HepG2 (cell line): Measurements from ENCODE around the gene ZNF189. TPM values are rescaled to one million over a fixed set of nuclear protein-coding genes. Genes with fewer than 3 reads are reported as not detected.

Experiments
- AGO2 ChIP-seq: fragments of 200-400 bp; formaldehyde crosslinking; optimal IDR thresholded peaks from 2 replicates; pipeline ENCODE3; 2017; ENCODE audit warnings: mild to moderate bottlenecking, low read depth, low read length, moderate library complexity
- ARNT2 ChIP-seq: sonication (generic); formaldehyde crosslinking; IDR thresholded peaks from 2 replicates; pipeline ENCODE4 v1.8.0; 2022; ENCODE audit warnings: mild to moderate bottlenecking, low read depth, missing genetic modification reagents, moderate library complexity
- ARNTL ChIP-seq: sonication (generic); formaldehyde crosslinking; IDR thresholded peaks from 2 replicates; pipeline ENCODE4 v1.4.0; 2020; ENCODE audit warnings: mild to moderate bottlenecking, missing genetic modification reagents
- CREB1 ChIP-seq, 2 experiments: fragments of 450-650 bp in 1 of 2; IDR thresholded peaks; 2 replicates each; pipeline ENCODE4 v1.6.1; 2016 to 2017; ENCODE audit warnings: control low read depth in 1 of 2, mild to moderate bottlenecking in 1 of 2, missing compliant biosample characterization in 1 of 2, missing genetic modification characterization in 1 of 2
- CREM ChIP-seq, 2 experiments: sonication (generic) in 1 of 2; formaldehyde crosslinking in 1 of 2; IDR thresholded peaks; 2 replicates each; pipeline versions ENCODE4 v1.4.0 to v1.6.1; 2016 to 2020; ENCODE audit warnings: antibody characterized with exemption in 1 of 2, mild to moderate bottlenecking in 1 of 2, missing genetic modification reagents in 1 of 2
- EP300 ChIP-seq, 3 experiments: sonication (generic) in 1 of 3; formaldehyde crosslinking in 1 of 3; IDR thresholded peaks; 2 replicates each; pipeline versions ENCODE4 v1.5.1 to v1.6.1; 2011 to 2020; ENCODE audit warnings: low read depth in 2 of 3, low read length in 2 of 3, borderline replicate concordance in 1 of 3, improper control_type of control experiment in 1 of 3, mild to moderate bottlenecking in 1 of 3, missing genetic modification reagents in 1 of 3, moderate library complexity in 1 of 3
- ERF ChIP-seq: IDR thresholded peaks from 2 replicates; pipeline ENCODE4 v1.6.1; 2018; ENCODE audit warnings: missing biosample characterization, missing genetic modification reagents
- FOSL2 ChIP-seq: sonication (generic); formaldehyde crosslinking; IDR thresholded peaks from 2 replicates; pipeline ENCODE4 v1.4.0; 2020; ENCODE audit warnings: missing genetic modification reagents
- FOXJ3 ChIP-seq: sonication (generic); formaldehyde crosslinking; IDR thresholded peaks from 2 replicates; pipeline ENCODE4 v1.4.0; 2020; ENCODE audit warnings: missing genetic modification reagents, mild to moderate bottlenecking, borderline replicate concordance
- FOXP1 ChIP-seq, 2 experiments: fragments of 450-650 bp in 1 of 2; IDR thresholded peaks; 2 replicates each; pipeline ENCODE4 v1.6.1; 2017 to 2018; ENCODE audit warnings: antibody characterized with exemption in 1 of 2
- HDAC1 ChIP-seq: sonication (generic); formaldehyde crosslinking; IDR thresholded peaks from 2 replicates; pipeline ENCODE4 v1.5.1; 2020; ENCODE audit warnings: mild to moderate bottlenecking, missing genetic modification reagents
- HNF4G ChIP-seq, 2 experiments: sonication (generic) in 1 of 2; formaldehyde crosslinking in 1 of 2; IDR thresholded peaks; 2 replicates each; pipeline versions ENCODE4 v1.4.0 to v1.6.1; 2011 to 2020; ENCODE audit warnings: borderline replicate concordance in 2 of 2, low read depth in 2 of 2, mild to moderate bottlenecking in 2 of 2, low read length in 1 of 2, missing genetic modification reagents in 1 of 2, moderate library complexity in 1 of 2
- ISL2 ChIP-seq: sonication (generic); formaldehyde crosslinking; IDR thresholded peaks from 2 replicates; pipeline ENCODE4 v1.5.0; 2020; ENCODE audit warnings: missing genetic modification reagents
- KLF13 ChIP-seq: sonication (generic); formaldehyde crosslinking; IDR thresholded peaks from 2 replicates; pipeline ENCODE4 v1.4.0; 2020; ENCODE audit warnings: mild to moderate bottlenecking, missing genetic modification reagents
- NCOA2 ChIP-seq: sonication (generic); formaldehyde crosslinking; IDR thresholded peaks from 2 replicates; pipeline ENCODE4 v1.8.0; 2022; ENCODE audit warnings: inconsistent platforms
- NFKBIZ ChIP-seq: IDR thresholded peaks from 2 replicates; pipeline ENCODE4 v1.6.1; 2018; ENCODE audit warnings: missing genetic modification reagents, missing compliant biosample characterization
- NR2F6 ChIP-seq, 2 experiments: IDR thresholded peaks; 2 replicates each; pipeline ENCODE4 v1.6.1; 2016; ENCODE audit warnings: antibody characterized with exemption in 1 of 2, mild to moderate bottlenecking in 1 of 2
- SMC3 ChIP-seq: IDR thresholded peaks from 2 replicates; pipeline ENCODE4 v1.6.1; 2011; ENCODE audit warnings: low read length, improper control_type of control experiment
- SOX5 ChIP-seq: IDR thresholded peaks from 2 replicates; pipeline ENCODE4 v1.6.1; 2016; ENCODE audit warnings: borderline replicate concordance
- ZBTB20 ChIP-seq: sonication (generic); formaldehyde crosslinking; IDR thresholded peaks from 2 replicates; pipeline ENCODE4 v1.8.1; 2023; ENCODE audit warnings: missing genetic modification reagents, low read depth, mild to moderate bottlenecking, borderline replicate concordance
- ZFP82 ChIP-seq: sonication (generic); formaldehyde crosslinking; IDR thresholded peaks from 2 replicates; pipeline ENCODE4 v1.5.1; 2020; ENCODE audit warnings: mild to moderate bottlenecking, missing genetic modification reagents, borderline replicate concordance
- ZNF296 ChIP-seq: sonication (generic); formaldehyde crosslinking; conservative IDR thresholded peaks from 2 replicates; pipeline ENCODE4 v1.5.0; 2020; ENCODE audit warnings: mild to moderate bottlenecking, missing genetic modification reagents
- ZNF530 ChIP-seq: sonication (generic); formaldehyde crosslinking; IDR thresholded peaks from 2 replicates; pipeline ENCODE4 v1.5.0; 2020; ENCODE audit warnings: low read depth, mild to moderate bottlenecking, missing genetic modification reagents
- ZNF619 ChIP-seq: sonication (generic); formaldehyde crosslinking; IDR thresholded peaks from 2 replicates; pipeline ENCODE4 v1.4.0; 2020; ENCODE audit warnings: mild to moderate bottlenecking, missing genetic modification reagents
- ZNF670 ChIP-seq: sonication (generic); formaldehyde crosslinking; IDR thresholded peaks from 2 replicates; pipeline ENCODE4 v1.8.0; 2022; ENCODE audit warnings: mild to moderate bottlenecking, missing genetic modification reagents, borderline replicate concordance
- ZNF761 ChIP-seq: sonication (generic); formaldehyde crosslinking; conservative IDR thresholded peaks from 2 replicates; pipeline ENCODE4 v1.4.0; 2020; ENCODE audit warnings: mild to moderate bottlenecking, missing genetic modification reagents
- ZNF816 ChIP-seq: sonication (generic); formaldehyde crosslinking; IDR thresholded peaks from 2 replicates; pipeline ENCODE4 v1.8.0; 2022; ENCODE audit warnings: missing genetic modification reagents, mild to moderate bottlenecking, borderline replicate concordance
- ZSCAN12 ChIP-seq: sonication (generic); formaldehyde crosslinking; IDR thresholded peaks from 2 replicates; pipeline ENCODE4 v1.9.0; 2021; ENCODE audit warnings: mild to moderate bottlenecking, missing genetic modification reagents
- polyA plus RNA-seq, 8 experiments: library from polyadenylated mRNA; depleted of rRNA in 3 of 8; stranded (reverse) in 7 of 8; unstranded in 1 of 8; fragments of >200 nt; fragmentation: Illumina TruSeq in 4 of 8; extraction: Trizol in 4 of 8; gene quantifications; 2 replicates each; pipeline versions ENCODE4 v1.2.1 to v1.2.3, GENCODE V29; 2011 to 2016; ENCODE audit warnings: low read depth in 4 of 8, missing spikeins in 1 of 8, mixed read lengths in 1 of 8; ENCODE audit not compliant: insufficient read depth in 1 of 8
- total RNA-seq, 5 experiments: library from RNA; depleted of rRNA; stranded (reverse); fragments of >200 nt; fragmentation: Illumina TruSeq; extraction: Trizol; gene quantifications; 2 replicates each; pipeline ENCODE4 v1.2.3, GENCODE V29; 2016; ENCODE audit warnings: low read depth in 1 of 5

ZNF189 gene
- total and polyA plus RNA-seq, 2 of the 13 experiments (the other 11 are each of a cell fraction or from before 2014, with no cell fraction given), result 8.4 to 50.0 TPM

GRCh38 chr9:101350285-101350684, 48.4 kb upstream of the ZNF189 start (continued):
- TF ChIP-seq HDAC1 (0 out of 2 replicates have a peak, but pooled peaks have one; percentile 40), ZNF761 (CRISPR knock-in tag) (no peak), ZNF296 (CRISPR knock-in tag) (no peak), SMC3 (no peak), ARNTL (CRISPR knock-in tag) (no peak), ZNF670 (CRISPR knock-in tag) (0 out of 2 replicates have a peak, but pooled peaks have one; percentile 52), ZBTB20 (CRISPR knock-in tag) (no peak), KLF13 (CRISPR knock-in tag) (no peak), FOXJ3 (peak; percentile 28; the same call in 1 of the 2 replicates), ZNF530 (CRISPR knock-in tag) (no peak), HNF4G (IDR thresholded peaks at IDR 0.05; ENCODE audit: borderline replicate concordance, low read depth, low read length) (0 out of 2 replicates have a peak, but pooled peaks have one; percentile 24), HNF4G (CRISPR knock-in tag; IDR thresholded peaks at IDR 0.05; ENCODE audit: borderline replicate concordance, low read depth) (no peak), FOSL2 (CRISPR knock-in tag) (no peak), NFKBIZ (no peak; the same call in 1 of the 2 replicates), ERF (CRISPR knock-in tag) (no peak), ZFP82 (CRISPR knock-in tag) (peak; percentile 61; the same call in 1 of the 2 replicates), EP300 (IDR thresholded peaks at IDR 0.05; ENCODE audit: low read depth in 2 of 2, low read length in 2 of 2) (peak in 1 of 2 experiments; percentile 83; a peak in 2 of 4 replicates), EP300 (CRISPR knock-in tag; IDR thresholded peaks at IDR 0.05; ENCODE audit: borderline replicate concordance) (no peak), ISL2 (CRISPR knock-in tag) (peak; percentile 76; the same call in 1 of the 2 replicates), ZNF619 (no peak), ZNF816 (CRISPR knock-in tag) (no peak), SOX5 (CRISPR knock-in tag) (peak; percentile 23; the same call in 1 of the 2 replicates), CREB1 (IDR thresholded peaks at IDR 0.05) (no peak), CREB1 (CRISPR knock-in tag; IDR thresholded peaks at IDR 0.05) (peak; percentile 53; the same call in 1 of the 2 replicates), ARNT2 (no peak), AGO2 (no peak), NR2F6 (IDR thresholded peaks at IDR 0.05) (peak; percentile 43; the same call in 1 of the 2 replicates), NR2F6 (CRISPR knock-in tag; IDR thresholded peaks at IDR 0.05) (peak; percentile 28; the same call in 1 of the 2 replicates), FOXP1 (IDR thresholded peaks at IDR 0.05) (0 out of 2 replicates have a peak, but pooled peaks have one; percentile 20), FOXP1 (CRISPR knock-in tag; IDR thresholded peaks at IDR 0.05) (peak; percentile 27; the same call in 1 of the 2 replicates), CREM (IDR thresholded peaks at IDR 0.05) (peak; percentile 41; the same call in 1 of the 2 replicates), CREM (CRISPR knock-in tag; IDR thresholded peaks at IDR 0.05) (no peak), NCOA2 (CRISPR knock-in tag) (peak; percentile 54; the same call in 1 of the 2 replicates), ZSCAN12 (CRISPR knock-in tag) (no peak)
